ENCODE results near the gene ZNF117. TPM values are rescaled to one million over a fixed set of nuclear protein-coding genes. Genes with fewer than 3 reads are reported as not detected.
"Not testable (repeated sequence)": the region's sequence is repeated elsewhere in the genome, so short reads cannot be mapped to it uniquely, and the experiment has no call there.

ZNF117 gene
- polyA plus RNA-seq, 1 experiment = 1.9 TPM

DNA sequence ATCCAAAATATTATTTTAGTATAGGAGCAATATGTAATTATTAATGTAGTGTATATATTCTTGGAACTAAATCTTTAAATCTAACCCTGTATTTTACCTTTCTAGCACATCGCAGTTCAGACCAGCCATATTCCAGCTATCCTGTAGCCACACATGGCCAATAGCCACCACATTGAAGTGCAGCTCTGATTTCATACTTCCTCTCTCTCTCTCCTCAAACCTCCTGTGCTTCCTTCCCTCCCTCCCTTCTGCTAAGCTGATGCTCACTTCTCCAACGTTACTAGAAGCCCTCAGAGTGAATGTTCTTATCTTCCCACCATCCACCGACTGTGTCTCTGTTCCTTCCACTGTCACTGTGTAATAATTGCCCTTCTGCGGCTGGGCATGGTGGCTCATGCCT, 16.2 kb upstream of the ZNF117 start:
- DNase-seq (ENCODE audit: low read depth); H3K27me3 ChIP-seq (ENCODE audit: control insufficient read depth, insufficient read depth, low read length); POLR2A ChIA-PET; H3K4me3 ChIP-seq (ENCODE audit: low read depth, low read length); H3K36me3 ChIP-seq (ENCODE audit: control insufficient read depth, insufficient read depth, low read length): not testable (repeated sequence)
- CTCF ChIA-PET = interaction anchor here (1.1 kb wide), 1 partner anchor 24 kb away, joined by 4 read pairs; no protein-coding TSS in a partner anchor

DNA sequence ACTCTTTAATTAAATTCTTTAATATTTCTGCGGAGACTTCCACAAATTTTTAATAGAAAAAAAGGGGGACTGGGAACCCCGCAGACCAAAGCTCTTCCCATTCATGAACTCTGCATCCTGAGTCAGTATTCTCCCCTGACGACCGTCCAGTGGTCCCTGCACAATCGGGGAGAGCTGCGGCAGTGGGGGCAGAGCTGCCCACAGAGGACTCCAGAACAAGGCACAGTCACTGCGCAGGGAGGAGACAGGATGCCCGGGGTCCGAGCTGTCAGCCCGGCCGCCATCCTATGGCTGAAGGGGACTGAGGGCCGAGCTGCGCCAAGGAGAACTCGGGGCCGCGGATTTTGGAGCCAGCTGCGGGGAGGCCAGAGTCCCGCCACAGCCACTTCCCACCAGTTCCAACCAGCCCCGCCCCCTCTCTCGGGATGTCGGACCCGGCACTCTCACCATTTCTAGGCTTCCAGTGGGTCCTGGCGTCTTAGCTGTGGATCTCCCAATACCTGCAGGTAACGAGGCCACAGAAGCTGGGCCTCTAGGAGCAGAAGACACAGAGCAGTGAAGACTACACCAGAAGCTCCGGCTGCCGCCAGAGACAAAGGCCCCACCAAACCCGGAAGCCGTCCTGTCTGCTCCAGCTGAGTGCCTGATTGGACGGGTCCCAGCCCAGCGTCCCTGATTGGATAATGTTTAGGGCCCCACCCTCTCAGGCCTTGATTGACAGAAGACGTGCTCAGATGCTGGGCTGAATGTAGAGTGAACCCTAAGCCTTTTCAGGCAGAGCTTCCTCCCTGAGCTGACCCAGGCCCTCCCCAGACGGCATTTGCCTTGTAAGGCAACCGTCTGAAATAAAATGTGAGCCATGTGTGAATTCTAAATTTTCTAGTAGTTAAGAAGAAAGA, 15.5 kb upstream of the ZNF117 start, which contains the start of gene ERV3-1:
Gene ERV3-1, minus strand, starts transcription at position 594 of the 899 bp plus-strand sequence. CDS start 13,661 bp downstream, outside the sequence.
- CTCF ChIA-PET = interaction anchor here (1.1 kb wide), 1 partner anchor 23 kb away, joined by 4 read pairs; no protein-coding TSS in a partner anchor
- POLR2A ChIA-PET = interaction anchor here (0.6 kb wide), 1 partner anchor 89 kb away, joined by 6 read pairs; no protein-coding TSS in a partner anchor
- no peak for TF ChIP-seq CTCF (IDR thresholded peaks at IDR 0.05; ENCODE audit: insufficient read depth, low read depth, low read length)
- peaks cover 2% of the 10 kb centered on the region; the same call in 1 of the 2 replicates for H3K36me3 ChIP-seq (ENCODE audit: control insufficient read depth, insufficient read depth, low read length)
- no peaks in the 10 kb centered on the region for H3K27me3 ChIP-seq (ENCODE audit: control insufficient read depth, insufficient read depth, low read length)
- peak; percentile 69 for DNase-seq (ENCODE audit: low read depth)
- peak within 1 kb of the TSS; percentile 86 for H3K4me3 ChIP-seq (ENCODE audit: low read depth, low read length)

DNA sequence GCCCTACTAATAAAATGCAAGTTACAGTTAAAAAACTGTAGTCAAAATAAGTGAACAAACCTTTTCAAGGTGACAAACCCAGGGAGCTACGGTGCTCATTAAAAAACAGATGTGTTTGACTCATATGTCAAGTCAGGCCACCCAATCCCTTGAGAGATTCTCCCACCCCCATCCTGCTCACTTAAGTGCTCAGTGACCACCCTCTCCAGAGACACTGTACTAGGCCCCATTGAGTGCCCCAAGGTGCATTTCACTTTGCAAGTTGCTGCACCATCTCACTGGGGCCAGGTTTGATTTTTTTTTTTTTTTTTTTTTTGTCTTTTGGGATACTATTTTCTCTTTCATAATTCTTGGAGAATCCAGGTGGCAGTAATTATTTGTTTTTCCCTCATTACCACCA, 13.7 kb upstream of the ZNF117 start:
- Histone ChIP-seq H3K36me3 (ENCODE audit: control insufficient read depth, insufficient read depth, low read length) (peaks cover 2% of the 10 kb centered on the region; the same call in 1 of the 2 replicates), H3K4me3 (ENCODE audit: low read depth, low read length) (no peak overlapping the region), H3K27me3 (ENCODE audit: control insufficient read depth, insufficient read depth, low read length) (no peaks in the 10 kb centered on the region)
- DNase-seq (ENCODE audit: low read depth) = no peak
- CTCF ChIA-PET = interaction anchor here (0.6 kb wide), 1 partner anchor 63 kb away, joined by 4 read pairs; no protein-coding TSS in a partner anchor
- no peak for TF ChIP-seq CTCF (IDR thresholded peaks at IDR 0.05; ENCODE audit: insufficient read depth, low read depth, low read length)
- POLR2A ChIA-PET = no interaction called here

GRCh38 chr7:65002972-65003585, 12.2 kb upstream of the ZNF117 start:
- DNase-seq (ENCODE audit: low read depth) = no peak
- POLR2A ChIA-PET = no interaction called here
- CTCF ChIA-PET = no interaction called here
- no peaks in the 10 kb centered on the region for H3K27me3 ChIP-seq (ENCODE audit: control insufficient read depth, insufficient read depth, low read length)
- H3K36me3 ChIP-seq (ENCODE audit: control insufficient read depth, insufficient read depth, low read length) = peaks cover 5% of the 10 kb centered on the region; the same call in 1 of the 2 replicates
- H3K4me3 ChIP-seq (ENCODE audit: low read depth, low read length) = no peak overlapping the region
- no peak for TF ChIP-seq CTCF (IDR thresholded peaks at IDR 0.05; ENCODE audit: insufficient read depth, low read depth, low read length)

GRCh38 chr7:65001291-65001814, 10.5 kb upstream of the ZNF117 start:
- DNase-seq (ENCODE audit: low read depth) = no peak
- H3K4me3 ChIP-seq (ENCODE audit: low read depth, low read length) = no peak overlapping the region
- no peak for TF ChIP-seq CTCF (IDR thresholded peaks at IDR 0.05; ENCODE audit: insufficient read depth, low read depth, low read length)
- peaks cover 5% of the 10 kb centered on the region; the same call in 1 of the 2 replicates for H3K36me3 ChIP-seq (ENCODE audit: control insufficient read depth, insufficient read depth, low read length)
- ChIA-PET CTCF (interaction anchor here (1.0 kb wide), 1 partner anchor 41 kb away, joined by 3 read pairs; no protein-coding TSS in a partner anchor), POLR2A (no interaction called here)
- H3K27me3 ChIP-seq (ENCODE audit: control insufficient read depth, insufficient read depth, low read length) = no peaks in the 10 kb centered on the region
